HL-60/S4 treated with retinoic acid at 250 ng/mL for 4 days and 3 days (cell line): Measurements from ENCODE around the gene ZNF217.
"Not testable (repeated sequence)": the region's sequence is repeated elsewhere in the genome, so short reads cannot be mapped to it uniquely, and the experiment has no call there.

Experiments
- in situ Hi-C: fragments of 300-500 bp; cut with MboI; formaldehyde crosslinking; loops from 2 replicates; pipeline ENCODE4 v1.7.0; 2022; ENCODE audit warnings: low sequenced_read_pairs

Gene ZNF217

DNA sequence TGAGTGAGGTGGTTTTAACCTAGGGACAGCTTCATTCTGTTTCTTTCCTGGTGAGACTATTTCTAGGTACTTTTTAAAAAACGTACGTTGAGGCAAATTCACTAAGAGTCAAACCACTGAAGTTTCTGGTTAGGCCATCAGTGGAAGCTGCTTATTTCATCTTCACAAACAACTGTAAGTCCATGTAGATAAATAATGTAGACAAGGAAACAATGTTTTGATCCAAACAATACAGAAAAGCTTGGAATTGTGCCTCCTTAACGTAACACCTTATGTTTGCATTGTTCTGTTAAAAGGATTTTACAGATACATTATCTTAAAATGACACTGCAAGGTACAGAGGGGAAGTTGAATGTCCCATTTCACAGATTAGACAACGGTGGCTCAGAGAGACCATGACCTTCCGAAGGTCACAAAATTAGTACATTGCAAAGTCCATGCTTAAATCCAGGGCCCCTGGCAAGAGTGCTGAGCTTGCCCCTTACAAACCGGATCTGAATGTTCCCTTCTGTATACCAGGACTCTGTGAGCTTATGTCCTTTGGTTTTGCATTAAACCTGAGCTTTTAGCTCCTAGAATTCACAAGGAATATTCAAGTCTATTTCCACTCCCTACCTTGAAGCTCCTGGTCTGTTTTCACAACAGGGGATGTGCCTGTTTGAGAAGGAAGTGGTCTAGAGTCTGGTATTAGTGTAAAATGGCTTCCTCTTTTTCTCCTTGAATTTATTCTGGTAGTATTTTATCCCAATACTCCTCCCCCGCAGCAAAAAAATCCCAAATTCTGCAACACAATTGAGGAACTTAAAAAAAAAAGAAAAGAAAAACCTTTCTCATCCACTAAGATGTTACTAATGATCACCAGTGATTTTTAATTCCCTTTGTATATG is 28.9 kb upstream of the ZNF217 start:
- in situ Hi-C loops = no loop called here

- in situ Hi-C loops = no loop called here
Observed at GRCh38 chr20:53621482-53622246, 28.0 kb upstream of the ZNF217 start.

DNA sequence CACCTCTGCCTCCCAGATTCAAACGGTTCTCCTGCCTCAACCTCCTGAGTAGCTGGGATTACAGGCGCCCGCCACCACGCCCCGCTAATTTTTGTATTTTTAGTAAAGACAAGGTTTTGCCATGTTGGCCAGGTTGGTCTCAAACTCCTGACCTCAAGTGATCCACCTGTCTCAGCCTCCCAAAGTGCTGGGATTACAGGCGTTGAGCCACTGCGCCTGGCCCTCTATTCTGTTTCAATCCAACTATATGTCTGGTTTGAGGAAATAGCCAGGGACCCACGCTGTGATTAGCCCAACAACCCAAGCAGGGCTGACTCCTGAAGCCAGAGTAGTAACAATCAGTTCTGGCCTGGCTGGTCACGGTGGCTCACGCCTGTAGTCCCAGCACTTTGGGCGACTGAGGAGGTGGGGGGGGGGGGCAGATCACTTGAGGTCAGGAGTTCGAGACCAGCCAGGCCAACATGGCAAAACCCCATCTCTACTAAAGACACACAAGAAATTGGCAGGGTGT is 24.9 kb upstream of the ZNF217 start:
- in situ Hi-C loops = not testable (repeated sequence)

DNA sequence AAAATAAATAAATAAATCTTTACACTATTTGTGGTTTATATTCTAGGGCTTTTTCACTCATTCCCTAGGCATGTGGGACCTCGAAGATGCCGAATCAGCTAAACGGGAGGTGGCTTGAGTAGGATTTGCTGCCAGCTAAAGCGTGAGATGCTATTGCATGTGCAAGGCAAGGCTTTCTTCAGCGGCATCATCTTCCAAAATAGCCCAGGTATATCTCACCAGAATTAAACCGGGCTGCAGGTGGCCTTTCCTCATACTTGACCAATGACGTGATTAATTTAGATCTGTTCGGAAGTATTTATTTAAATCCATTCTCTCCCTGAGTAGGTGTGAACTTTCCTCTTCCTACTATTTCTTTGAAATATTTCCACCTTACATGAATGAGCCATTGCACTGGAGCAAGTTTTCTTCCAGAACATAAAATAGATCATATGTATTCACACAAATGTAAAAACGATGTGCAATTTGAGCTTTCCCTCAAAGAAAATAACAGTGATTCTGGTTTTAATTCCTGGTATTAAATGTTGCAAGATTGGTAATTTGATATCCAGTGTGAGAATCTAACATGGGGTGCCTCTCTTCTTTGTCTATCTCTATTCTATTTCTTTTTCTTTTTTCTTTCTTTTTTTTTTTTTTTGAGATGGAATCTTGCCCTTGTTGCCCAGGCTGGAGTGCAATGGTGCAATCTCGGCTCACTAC is 24.3 kb upstream of the ZNF217 start:
- in situ Hi-C loops = no loop called here

DNA sequence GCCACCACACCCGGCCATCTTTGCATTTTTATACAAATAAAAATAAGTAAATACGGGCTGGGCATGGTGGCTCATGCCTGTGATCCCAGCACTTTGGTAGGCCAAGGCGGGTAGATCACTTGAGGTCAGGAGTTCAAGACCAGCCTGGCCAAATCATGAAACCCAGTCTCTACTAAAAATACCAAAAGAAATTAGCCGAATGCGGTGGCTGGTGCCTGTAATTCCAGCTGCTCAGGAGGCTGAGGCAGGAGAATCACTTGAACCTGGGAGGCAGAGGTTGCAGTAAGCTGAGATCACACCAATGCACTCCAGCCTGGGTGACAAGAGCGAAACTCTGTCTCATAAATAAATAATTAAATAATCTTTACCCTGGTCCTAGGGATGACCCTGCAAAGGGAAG is 22.9 kb upstream of the ZNF217 start:
- in situ Hi-C loops = not testable (repeated sequence)

DNA sequence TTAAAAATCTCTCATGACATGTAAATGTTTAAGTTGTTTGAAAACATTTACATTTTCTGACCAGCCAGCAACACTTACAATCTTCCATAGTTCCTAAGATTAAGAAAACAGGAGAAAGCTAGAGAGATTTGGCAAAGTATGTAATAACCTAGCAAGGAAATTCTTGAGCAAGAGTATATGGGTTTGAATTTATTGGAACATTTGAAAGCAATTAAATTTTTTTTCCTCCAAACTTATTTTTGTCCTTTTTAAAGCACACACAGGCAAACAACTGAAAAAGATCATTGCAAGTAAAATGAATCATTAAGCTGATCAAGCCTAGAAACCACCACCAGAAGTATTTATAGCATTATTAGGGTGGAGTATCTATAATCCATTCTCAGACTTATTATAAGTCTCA is 20.1 kb upstream of the ZNF217 start:
- in situ Hi-C loops = no loop called here

DNA sequence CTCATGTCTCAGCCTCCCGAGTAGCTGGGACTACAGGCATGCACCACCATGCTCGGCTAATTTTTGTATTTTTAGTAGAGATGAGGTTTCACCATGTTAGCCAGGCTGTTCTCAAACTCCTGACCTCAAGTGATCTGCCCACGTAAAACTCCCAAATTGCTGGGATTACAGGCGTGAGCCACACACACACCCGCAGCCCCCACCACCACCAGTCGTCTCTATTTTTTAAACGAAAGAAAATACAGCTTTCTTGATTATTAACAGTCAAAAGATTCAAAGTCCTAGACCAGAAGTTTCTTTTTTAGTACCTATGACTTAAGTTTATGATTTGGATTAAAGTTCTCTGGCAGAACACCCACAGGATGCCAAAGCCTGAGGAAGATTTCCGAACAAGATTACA is 18.6 kb upstream of the ZNF217 start:
- in situ Hi-C loops = not testable (repeated sequence)

DNA sequence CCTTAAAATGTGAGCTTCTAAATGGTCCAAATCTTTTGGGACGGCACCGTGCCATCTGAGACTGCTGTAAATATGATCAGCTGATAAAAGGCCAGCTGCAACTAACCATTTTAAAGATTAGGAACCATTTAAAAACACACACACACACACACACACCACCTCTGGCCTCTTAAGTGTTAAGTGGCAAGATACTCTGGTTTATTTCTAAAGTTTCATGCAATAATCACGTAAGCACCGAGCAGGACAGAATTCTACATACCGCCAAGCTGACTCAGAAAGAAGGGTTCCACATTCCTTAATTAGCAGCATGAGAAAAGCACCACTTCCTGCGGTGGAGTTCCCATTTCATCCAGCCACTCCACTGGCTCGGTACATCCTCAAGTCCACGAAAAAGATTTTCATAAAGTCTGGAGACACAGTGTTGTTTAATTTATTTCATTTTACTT is 17.8 kb upstream of the ZNF217 start:
- in situ Hi-C loops = no loop called here

GRCh38 chr20:53609491-53610445 is 16.1 kb upstream of the ZNF217 start:
- in situ Hi-C loops = no loop called here

- in situ Hi-C loops = no loop called here
Observed at GRCh38 chr20:53608456-53609452, 15.1 kb upstream of the ZNF217 start.

- in situ Hi-C loops = no loop called here
Observed at GRCh38 chr20:53608071-53608455, 14.4 kb upstream of the ZNF217 start.

GRCh38 chr20:53606364-53606985 is 12.8 kb upstream of the ZNF217 start:
- in situ Hi-C loops = no loop called here

- in situ Hi-C loops = not testable (repeated sequence)
Observed at GRCh38 chr20:53605401-53605800, 11.8 kb upstream of the ZNF217 start.

DNA sequence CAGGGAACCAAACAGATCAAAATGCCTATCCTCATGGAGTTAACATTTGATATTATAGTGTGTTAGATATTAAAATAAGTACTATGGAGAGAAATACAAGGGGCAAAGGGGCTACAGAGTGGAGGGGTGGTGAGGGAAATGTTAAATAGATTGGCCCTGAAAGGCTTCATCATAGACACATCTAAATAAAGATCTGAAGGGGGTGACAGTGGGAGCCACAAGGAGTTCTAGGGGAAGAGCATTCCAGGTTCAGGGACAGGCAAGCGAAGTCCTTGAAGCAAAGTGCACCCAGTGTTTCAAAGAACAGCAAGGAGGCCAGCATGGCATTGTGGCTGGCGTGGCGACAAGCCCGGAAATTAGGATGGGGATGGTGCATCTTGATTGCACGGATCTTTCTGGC is 11.2 kb upstream of the ZNF217 start:
- in situ Hi-C loops = not testable (repeated sequence)

- in situ Hi-C loops = no loop called here
Observed at GRCh38 chr20:53602661-53603060, 9.0 kb upstream of the ZNF217 start.

DNA sequence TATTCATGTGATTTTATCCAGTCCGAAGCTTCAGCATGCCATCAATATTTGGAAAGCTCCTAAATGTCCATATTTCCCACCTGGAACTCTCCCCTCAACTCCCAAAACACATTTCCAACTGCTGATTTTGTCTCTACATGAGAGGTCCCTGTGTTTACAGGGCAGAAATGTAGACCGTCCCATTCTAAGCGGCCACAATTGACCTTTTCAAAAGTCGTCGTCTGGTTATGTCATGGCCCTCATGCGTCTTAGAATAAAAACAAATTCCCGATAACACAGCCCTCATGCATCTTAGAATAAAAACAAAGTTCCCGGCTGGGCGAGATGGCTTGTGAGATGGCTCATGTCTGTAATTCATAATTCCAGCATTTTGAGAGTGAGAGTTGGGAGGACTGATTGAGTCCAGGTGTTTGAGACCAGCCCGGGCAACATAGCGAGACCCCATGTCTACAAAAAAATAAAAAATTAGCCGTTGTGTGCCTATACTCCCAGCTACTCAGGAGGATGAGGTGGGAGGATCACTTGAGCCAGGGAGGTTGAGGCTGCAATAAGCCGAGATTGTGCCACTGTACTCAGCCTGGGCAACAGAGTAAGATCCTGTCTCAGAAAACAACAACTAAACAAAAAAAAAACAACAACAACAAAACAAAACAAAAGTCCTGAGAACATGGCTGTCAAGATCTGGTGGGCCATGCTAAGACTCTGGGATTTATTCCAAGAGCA is 6.4 kb upstream of the ZNF217 start:
- in situ Hi-C loops = no loop called here

DNA sequence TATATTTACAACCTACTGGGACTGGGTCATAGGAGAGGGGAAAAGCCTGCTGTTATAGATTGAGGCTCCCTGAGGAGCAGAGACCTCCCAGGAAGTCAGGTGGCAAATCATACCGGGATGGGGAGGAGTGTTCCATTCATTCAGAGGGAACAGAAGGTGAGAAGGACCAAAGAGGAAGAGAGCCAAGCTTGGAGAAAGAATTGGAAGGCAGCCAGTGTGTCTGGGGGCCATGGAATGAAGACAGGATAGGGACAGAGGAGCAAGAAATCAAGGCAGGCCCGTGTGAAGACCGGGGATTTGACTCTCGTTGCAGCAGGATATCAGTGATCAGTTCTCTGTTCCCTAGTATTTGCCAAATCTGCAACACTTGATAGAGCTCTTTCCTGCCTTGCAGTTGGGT is 5.7 kb upstream of the ZNF217 start:
- in situ Hi-C loops = no loop called here

DNA sequence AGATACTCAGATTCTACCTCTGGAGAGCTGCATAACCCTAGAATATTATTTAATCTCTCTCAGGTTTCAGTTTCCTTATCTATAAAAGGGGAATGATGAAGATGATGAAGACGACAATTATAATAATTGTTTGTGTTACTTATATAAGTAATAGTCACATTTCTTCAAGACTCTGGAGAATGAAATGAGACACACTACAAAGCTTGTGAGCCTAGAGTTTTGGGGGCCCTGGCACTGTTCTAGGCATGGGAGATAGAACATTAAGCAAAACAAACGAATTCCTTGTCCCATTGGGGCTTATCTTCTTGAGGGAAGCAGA is 5.4 kb upstream of the ZNF217 start:
- in situ Hi-C loops = no loop called here
